KMS-11 (cell line): ENCODE measurements around the gene ZNF385D.

Experiments
- H2AFZ ChIP-seq: fragments of 200-600 bp; sonication (generic); 2 replicates; pipeline ENCODE4 v1.6.1; 2016; ENCODE audit warnings: antibody characterized with exemption, mixed run types, low read depth
- H3K27ac ChIP-seq: fragments of 200-600 bp; sonication (generic); 2 replicates; pipeline ENCODE4 v1.6.1; 2016; ENCODE audit warnings: mild to moderate bottlenecking, mixed run types
- H3K27me3 ChIP-seq: fragments of 200-600 bp; sonication (generic); 2 replicates; pipeline ENCODE4 v1.6.1; 2017; ENCODE audit warnings: mild to moderate bottlenecking, low read depth, mixed run types, moderate library complexity; ENCODE audit not compliant: insufficient read depth
- H3K36me3 ChIP-seq: fragments of 200-600 bp; sonication (generic); 2 replicates; pipeline ENCODE4 v1.6.1; 2017; ENCODE audit warnings: mild to moderate bottlenecking, mixed run types; ENCODE audit not compliant: insufficient read depth
- H3K4me1 ChIP-seq: fragments of 200-600 bp; sonication (generic); 2 replicates; pipeline ENCODE4 v1.6.1; 2016; ENCODE audit warnings: mild to moderate bottlenecking, low read depth, mixed run types; ENCODE audit not compliant: poor library complexity, severe bottlenecking
- H3K4me2 ChIP-seq: fragments of 200-600 bp; sonication (generic); 2 replicates; pipeline ENCODE4 v1.7.0; 2016; ENCODE audit warnings: mild to moderate bottlenecking, mixed run types
- H3K4me3 ChIP-seq: fragments of 200-600 bp; sonication (generic); IDR thresholded peaks from 2 replicates; pipeline ENCODE4 v1.6.1; 2017; ENCODE audit warnings: low read depth, low read length, mixed read lengths; ENCODE audit not compliant: insufficient read depth
- H3K79me2 ChIP-seq: fragments of 200-600 bp; sonication (generic); 2 replicates; pipeline ENCODE4 v1.6.1; 2016; ENCODE audit warnings: low read depth, mixed run types; ENCODE audit not compliant: insufficient read depth
- H3K9ac ChIP-seq: fragments of 200-600 bp; sonication (generic); 2 replicates; pipeline ENCODE4 v1.6.1; 2016; ENCODE audit warnings: mild to moderate bottlenecking, mixed run types
- H4K20me1 ChIP-seq: fragments of 200-600 bp; sonication (generic); 2 replicates; pipeline ENCODE4 v1.6.1; 2016; ENCODE audit warnings: mild to moderate bottlenecking, mixed run types; ENCODE audit not compliant: insufficient read depth
- TF ChIP-seq, protein P1 (sequence below): fragments of 200-600 bp; sonication (generic); conservative IDR thresholded peaks from 2 replicates; pipeline ENCODE4 v1.6.1; 2017; ENCODE audit warnings: low read depth, mild to moderate bottlenecking, antibody characterized with exemption, low read length, moderate library complexity, mixed read lengths

Gene ZNF385D

GRCh38 chr3:21526461-21526860 lies 224.5 kb downstream of the ZNF385D start:
- no peak overlapping the region for H3K4me2 ChIP-seq
- H3K4me3 ChIP-seq, result no peak overlapping the region
- TF ChIP-seq, protein P1, sequence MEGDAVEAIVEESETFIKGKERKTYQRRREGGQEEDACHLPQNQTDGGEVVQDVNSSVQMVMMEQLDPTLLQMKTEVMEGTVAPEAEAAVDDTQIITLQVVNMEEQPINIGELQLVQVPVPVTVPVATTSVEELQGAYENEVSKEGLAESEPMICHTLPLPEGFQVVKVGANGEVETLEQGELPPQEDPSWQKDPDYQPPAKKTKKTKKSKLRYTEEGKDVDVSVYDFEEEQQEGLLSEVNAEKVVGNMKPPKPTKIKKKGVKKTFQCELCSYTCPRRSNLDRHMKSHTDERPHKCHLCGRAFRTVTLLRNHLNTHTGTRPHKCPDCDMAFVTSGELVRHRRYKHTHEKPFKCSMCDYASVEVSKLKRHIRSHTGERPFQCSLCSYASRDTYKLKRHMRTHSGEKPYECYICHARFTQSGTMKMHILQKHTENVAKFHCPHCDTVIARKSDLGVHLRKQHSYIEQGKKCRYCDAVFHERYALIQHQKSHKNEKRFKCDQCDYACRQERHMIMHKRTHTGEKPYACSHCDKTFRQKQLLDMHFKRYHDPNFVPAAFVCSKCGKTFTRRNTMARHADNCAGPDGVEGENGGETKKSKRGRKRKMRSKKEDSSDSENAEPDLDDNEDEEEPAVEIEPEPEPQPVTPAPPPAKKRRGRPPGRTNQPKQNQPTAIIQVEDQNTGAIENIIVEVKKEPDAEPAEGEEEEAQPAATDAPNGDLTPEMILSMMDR, result no peak

GRCh38 chr3:21524133-21524532 lies 226.9 kb downstream of the ZNF385D start:
- no peaks in the 10 kb centered on the region for H3K79me2 ChIP-seq
- no peak overlapping the region for H3K27ac ChIP-seq
- H2AFZ ChIP-seq, result no peak overlapping the region
- no peaks in the 10 kb centered on the region for H3K36me3 ChIP-seq
- H3K4me3 ChIP-seq, result no peak overlapping the region
- H3K4me2 ChIP-seq, result no peak overlapping the region
- H3K4me1 ChIP-seq, result no peaks in the 10 kb centered on the region
- TF ChIP-seq, protein P1, result no peak
- H4K20me1 ChIP-seq, result no peaks in the 10 kb centered on the region
- H3K27me3 ChIP-seq, result no peaks in the 10 kb centered on the region
- no peak overlapping the region for H3K9ac ChIP-seq

More at GRCh38 chr3:21526461-21526860, 224.5 kb downstream of the ZNF385D start:
- Histone ChIP-seq H3K36me3 (no peaks in the 10 kb centered on the region), H3K79me2 (no peaks in the 10 kb centered on the region), H2AFZ (no peak overlapping the region), H3K27me3 (no peaks in the 10 kb centered on the region), H3K4me1 (no peaks in the 10 kb centered on the region), H4K20me1 (no peaks in the 10 kb centered on the region), H3K27ac (no peak overlapping the region), H3K9ac (no peak overlapping the region)

DNA sequence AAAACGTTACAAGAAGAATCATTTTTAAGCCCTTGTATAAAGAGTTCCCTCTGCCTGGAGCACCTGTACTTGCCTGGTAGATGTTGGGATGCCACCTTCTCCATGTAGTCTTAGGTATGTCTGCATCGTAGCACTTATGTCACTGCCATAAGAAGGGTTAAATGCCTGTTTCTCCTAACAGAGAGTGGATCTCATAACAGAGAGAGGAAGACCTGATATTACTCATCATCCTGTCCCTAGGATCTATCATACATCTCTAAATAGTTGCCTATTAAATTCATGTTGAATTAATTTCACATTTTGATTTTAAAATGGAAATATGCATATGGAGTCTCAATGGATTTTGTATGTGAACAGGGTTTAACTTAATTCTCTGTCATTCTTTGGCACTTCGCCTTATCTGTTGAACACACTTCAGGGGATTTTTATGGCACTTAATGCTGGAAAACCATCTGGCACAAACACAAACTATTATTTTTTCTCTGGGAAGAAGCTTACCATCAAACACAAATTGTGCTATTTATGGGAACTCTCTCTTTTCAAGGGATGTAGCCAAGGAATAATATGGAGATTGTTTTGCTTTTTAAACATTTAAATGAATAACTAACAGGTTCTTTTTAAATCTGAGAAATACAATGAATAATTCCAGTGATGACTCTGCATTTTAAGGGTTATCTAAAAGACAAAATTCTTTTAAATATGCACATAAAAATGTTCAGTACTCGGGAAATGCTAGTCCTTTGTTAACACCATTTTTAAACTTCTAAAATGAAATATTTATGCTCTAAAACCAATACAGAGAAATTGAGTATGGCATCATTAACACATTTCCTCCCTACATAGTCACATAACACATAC lies 230.7 kb downstream of the ZNF385D start:
- Histone ChIP-seq H3K27ac (no peak overlapping the region), H3K27me3 (no peaks in the 10 kb centered on the region), H3K4me1 (no peaks in the 10 kb centered on the region), H3K9ac (no peak overlapping the region), H3K36me3 (no peaks in the 10 kb centered on the region), H4K20me1 (no peaks in the 10 kb centered on the region), H2AFZ (no peak overlapping the region), H3K4me3 (no peak overlapping the region), H3K4me2 (no peak overlapping the region), H3K79me2 (no peaks in the 10 kb centered on the region)
- TF ChIP-seq, protein P1, result no peak

DNA sequence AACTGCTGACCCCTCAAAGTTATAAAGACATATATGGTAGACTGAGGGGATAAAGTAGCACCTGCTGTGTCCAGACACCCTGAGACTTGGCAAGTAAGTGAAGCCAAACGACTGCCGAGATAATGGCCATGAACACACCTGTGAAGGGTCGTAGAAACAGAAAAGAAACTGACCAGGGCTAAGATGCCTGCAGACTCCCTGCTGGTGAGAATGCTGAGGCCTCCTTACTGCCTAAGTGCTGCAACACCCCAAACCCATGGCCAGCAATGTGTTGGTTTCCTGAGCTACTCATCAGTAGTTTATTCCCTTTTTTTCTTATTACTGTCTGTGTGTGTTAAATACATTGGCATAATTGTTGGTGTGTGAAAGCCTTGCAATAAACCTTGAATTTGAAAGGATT lies 233.8 kb downstream of the ZNF385D start:
- H4K20me1 ChIP-seq, result no peaks in the 10 kb centered on the region
- no peak overlapping the region for H3K9ac ChIP-seq
- H3K4me3 ChIP-seq, result no peak overlapping the region
- no peaks in the 10 kb centered on the region for H3K79me2 ChIP-seq
- H3K36me3 ChIP-seq, result no peaks in the 10 kb centered on the region
- H3K27me3 ChIP-seq, result no peaks in the 10 kb centered on the region
- TF ChIP-seq, protein P1, result no peak
- H2AFZ ChIP-seq, result no peak overlapping the region
- no peak overlapping the region for H3K4me2 ChIP-seq
- H3K4me1 ChIP-seq, result no peaks in the 10 kb centered on the region
- H3K27ac ChIP-seq, result no peak overlapping the region
